GM10248 (cell line): ENCODE data around the gene EIF3F.
A peak's percentile ranks its signal among the peaks of the same experiment; 100 is the strongest.

Experiments
- CTCF ChIA-PET: fragments of 300-600 bp; sonication (Branson Sonifier 250); formaldehyde crosslinking; extraction: SDS; loops from one replicate; lab custom pipeline; 2021; ENCODE audit warnings: antibody characterized with exemption; lab: Yijun Ruan, JAX
- POLR2A ChIA-PET: fragments of 350-650 bp; sonication (Branson Sonifier 250); formaldehyde crosslinking; extraction: SDS; loops from one replicate; lab custom pipeline; 2020; ENCODE audit warnings: antibody characterized with exemption; lab: Yijun Ruan, JAX
- DNase-seq: peaks from one replicate; pipeline ENCODE4 v3.0.0; 2012; ENCODE audit errors: extremely low spot score
- TF ChIP-seq, protein P1 (sequence below): IDR thresholded peaks from 2 replicates; pipeline ENCODE4 v1.5.1; 2012; ENCODE audit warnings: mild to moderate bottlenecking, low read depth; ENCODE audit errors: extremely low read depth, missing control alignments, control extremely low read depth

EIF3F gene

GRCh38 chr11:8021920-8022319 lies 34.8 kb downstream of the EIF3F start:
- POLR2A ChIA-PET = interaction anchor here (0.6 kb wide), 1 partner anchor 185 kb away, joined by 3 read pairs; no protein-coding TSS in a partner anchor
- CTCF ChIA-PET = interaction anchor here (1.0 to 4.2 kb wide), 6 partner anchors 11 to 77 kb away, joined by 3 to 31 read pairs (median 7); no protein-coding TSS in a partner anchor
- peak; percentile 4 for DNase-seq
- TF ChIP-seq, protein P1, sequence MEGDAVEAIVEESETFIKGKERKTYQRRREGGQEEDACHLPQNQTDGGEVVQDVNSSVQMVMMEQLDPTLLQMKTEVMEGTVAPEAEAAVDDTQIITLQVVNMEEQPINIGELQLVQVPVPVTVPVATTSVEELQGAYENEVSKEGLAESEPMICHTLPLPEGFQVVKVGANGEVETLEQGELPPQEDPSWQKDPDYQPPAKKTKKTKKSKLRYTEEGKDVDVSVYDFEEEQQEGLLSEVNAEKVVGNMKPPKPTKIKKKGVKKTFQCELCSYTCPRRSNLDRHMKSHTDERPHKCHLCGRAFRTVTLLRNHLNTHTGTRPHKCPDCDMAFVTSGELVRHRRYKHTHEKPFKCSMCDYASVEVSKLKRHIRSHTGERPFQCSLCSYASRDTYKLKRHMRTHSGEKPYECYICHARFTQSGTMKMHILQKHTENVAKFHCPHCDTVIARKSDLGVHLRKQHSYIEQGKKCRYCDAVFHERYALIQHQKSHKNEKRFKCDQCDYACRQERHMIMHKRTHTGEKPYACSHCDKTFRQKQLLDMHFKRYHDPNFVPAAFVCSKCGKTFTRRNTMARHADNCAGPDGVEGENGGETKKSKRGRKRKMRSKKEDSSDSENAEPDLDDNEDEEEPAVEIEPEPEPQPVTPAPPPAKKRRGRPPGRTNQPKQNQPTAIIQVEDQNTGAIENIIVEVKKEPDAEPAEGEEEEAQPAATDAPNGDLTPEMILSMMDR = no peak

GRCh38 chr11:8022876-8023275 lies 35.7 kb downstream of the EIF3F start:
- POLR2A ChIA-PET = no interaction called here
- TF ChIP-seq, protein P1 = no peak
- no peak for DNase-seq
- CTCF ChIA-PET = interaction anchor here (1.2 to 4.2 kb wide), 6 partner anchors 9 to 76 kb away, joined by 3 to 31 read pairs (median 7); no protein-coding TSS in a partner anchor

DNA sequence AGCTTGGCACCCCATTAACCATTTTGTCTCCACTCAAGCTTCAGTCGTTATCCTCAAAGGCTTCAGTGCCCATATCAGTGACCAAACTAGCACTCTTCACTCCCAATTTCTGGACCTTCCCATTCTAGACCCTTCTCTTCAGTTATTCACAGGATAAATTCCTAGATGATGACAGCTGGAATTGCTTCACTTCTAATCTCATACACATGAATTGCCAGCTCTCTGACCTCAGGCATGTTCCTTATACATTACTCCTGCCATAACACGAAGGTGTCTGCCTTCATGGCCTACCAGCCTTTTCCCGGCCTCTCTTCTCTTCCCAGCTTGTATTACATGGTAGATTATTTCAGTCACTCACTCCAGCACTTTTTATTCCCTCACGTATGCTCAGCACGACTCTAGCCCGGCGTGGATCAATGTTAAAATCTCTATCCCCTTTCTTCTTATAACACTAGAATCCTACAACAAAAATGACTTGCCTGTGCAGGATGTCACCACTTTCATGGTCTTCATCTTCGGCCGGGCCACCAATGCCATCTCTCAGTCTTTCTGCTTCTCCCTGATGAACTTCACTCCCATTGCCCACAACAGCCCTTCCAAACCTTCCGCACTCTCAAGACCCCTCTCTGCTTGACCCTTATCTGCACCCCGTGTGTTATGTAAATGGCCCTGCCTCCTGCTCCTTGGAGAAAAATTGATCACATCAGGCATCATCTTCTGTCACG lies 36.9 kb downstream of the EIF3F start:
- ChIA-PET CTCF (interaction anchor here (1.1 to 4.2 kb wide), 4 partner anchors 10 to 75 kb away, joined by 3 to 31 read pairs (median 6); no protein-coding TSS in a partner anchor), POLR2A (no interaction called here)
- no peak for DNase-seq
- TF ChIP-seq, protein P1 = no peak

- TF ChIP-seq, protein P1 = no peak
- no peak for DNase-seq
- ChIA-PET CTCF (interaction anchor here (1.8 kb wide), 1 partner anchor 74 kb away, joined by 5 read pairs; no protein-coding TSS in a partner anchor), POLR2A (no interaction called here)
These were observed 38.0 kb downstream of the EIF3F start for GRCh38 chr11:8025123-8025522.

GRCh38 chr11:8025816-8026215 lies 38.7 kb downstream of the EIF3F start:
- DNase-seq = no peak
- TF ChIP-seq, protein P1 = no peak
- ChIA-PET POLR2A (no interaction called here), CTCF (no interaction called here)

DNA sequence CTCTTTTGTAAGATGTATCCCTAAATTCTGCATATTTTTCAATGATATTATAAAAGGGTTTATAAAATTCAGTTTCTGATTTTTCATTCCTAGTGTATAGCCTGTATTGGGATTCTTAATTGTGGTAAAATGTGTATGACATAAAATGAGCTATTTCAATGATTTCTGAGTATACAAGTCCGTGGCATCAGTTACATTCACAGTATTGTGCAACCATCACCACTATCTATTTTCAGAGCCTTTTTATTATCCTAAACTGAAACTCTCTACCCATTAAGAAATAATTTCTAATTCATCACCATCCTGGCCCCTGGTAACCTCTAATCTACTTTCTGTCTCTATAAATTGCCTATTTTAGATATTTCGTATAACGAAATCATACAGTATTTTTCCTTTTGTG lies 39.8 kb downstream of the EIF3F start:
- POLR2A ChIA-PET = no interaction called here
- DNase-seq = no peak
- CTCF ChIA-PET = interaction anchor here (0.9 to 2.0 kb wide), 4 partner anchors 9 to 72 kb away, joined by 3 to 5 read pairs (median 4); no protein-coding TSS in a partner anchor
- TF ChIP-seq, protein P1 = no peak
